ENCODE measurements around the gene B2M. TPM values are rescaled to one million over a fixed set of nuclear protein-coding genes. Genes with fewer than 3 reads are reported as not detected.
A peak's percentile ranks its signal among the peaks of the same experiment; 100 is the strongest.

The B2M gene
- total RNA-seq, 6 experiments from 2014 or later: 811 to 1,058 (median 898) TPM

DNA sequence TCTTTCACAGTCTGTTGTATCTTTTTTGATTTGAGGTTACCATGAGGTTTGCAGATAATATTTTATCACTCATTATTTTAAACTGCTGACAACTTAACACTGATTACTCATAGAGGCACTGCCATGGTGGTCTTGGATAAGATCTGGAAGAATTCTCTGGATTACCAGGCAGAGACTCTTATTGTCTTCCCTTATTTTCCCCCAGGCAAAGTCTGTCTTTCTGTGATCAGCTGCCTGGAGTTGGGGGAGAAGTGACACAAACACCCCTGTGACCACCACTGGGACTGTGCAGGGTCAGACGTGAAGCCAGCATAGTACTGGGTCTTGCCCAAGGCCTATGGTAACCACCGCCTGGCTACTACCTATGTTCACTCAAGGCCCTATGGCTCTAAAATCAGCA, 4.9 kb upstream of the B2M start:
- Mint-ChIP-seq H3K4me3 (no peak overlapping the region), H3K4me1 (ENCODE audit: low read depth) (peaks cover 8% of the 10 kb centered on the region), H3K27ac (no peak overlapping the region), H3K27me3 (ENCODE audit: insufficient read depth) (peaks cover 11% of the 10 kb centered on the region), H3K36me3 (ENCODE audit: low read depth) (no peaks in the 10 kb centered on the region; the same call in 1 of the 2 replicates), H3K9me3 (peaks cover 4% of the 10 kb centered on the region; the same call in 1 of the 2 replicates)
- TF ChIP-seq, protein P1, sequence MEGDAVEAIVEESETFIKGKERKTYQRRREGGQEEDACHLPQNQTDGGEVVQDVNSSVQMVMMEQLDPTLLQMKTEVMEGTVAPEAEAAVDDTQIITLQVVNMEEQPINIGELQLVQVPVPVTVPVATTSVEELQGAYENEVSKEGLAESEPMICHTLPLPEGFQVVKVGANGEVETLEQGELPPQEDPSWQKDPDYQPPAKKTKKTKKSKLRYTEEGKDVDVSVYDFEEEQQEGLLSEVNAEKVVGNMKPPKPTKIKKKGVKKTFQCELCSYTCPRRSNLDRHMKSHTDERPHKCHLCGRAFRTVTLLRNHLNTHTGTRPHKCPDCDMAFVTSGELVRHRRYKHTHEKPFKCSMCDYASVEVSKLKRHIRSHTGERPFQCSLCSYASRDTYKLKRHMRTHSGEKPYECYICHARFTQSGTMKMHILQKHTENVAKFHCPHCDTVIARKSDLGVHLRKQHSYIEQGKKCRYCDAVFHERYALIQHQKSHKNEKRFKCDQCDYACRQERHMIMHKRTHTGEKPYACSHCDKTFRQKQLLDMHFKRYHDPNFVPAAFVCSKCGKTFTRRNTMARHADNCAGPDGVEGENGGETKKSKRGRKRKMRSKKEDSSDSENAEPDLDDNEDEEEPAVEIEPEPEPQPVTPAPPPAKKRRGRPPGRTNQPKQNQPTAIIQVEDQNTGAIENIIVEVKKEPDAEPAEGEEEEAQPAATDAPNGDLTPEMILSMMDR (IDR thresholded peaks at IDR 0.05): no peak
- no peak for DNase-seq

DNA sequence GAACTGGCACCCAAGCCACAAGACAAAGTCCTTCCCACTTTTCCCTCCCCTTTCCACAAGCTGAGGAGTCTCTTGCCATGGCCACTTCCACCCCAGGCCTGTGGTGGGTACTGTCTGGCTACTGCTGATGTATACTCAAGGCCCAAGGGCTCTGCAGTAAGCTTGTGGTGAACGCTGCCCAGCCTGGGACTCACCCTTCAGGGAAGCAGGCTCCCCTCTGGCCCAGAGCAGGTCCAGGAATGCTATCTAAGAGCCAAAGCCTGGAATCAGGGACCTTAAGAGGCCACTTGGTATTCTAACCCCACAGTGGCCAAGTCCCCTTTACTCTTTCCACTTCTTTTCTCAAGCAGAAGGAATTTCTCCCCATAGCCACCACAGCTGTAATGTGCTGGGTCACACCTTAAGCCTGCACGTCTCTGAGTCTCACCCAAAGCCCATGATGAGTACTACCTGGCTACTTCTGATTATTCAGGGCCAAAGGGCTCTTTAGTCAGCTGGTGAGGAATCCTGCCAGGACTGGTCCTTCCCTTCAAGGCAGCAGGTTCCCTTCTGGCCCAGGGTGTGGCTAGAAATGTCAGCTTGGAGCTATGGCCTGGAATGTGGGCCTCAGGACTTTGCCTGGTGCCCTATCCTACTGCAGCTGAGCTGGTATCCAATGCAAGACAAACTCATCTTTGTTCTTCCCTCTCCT, 4.2 kb upstream of the B2M start:
- Mint-ChIP-seq H3K36me3 (ENCODE audit: low read depth) (peaks cover 2% of the 10 kb centered on the region), H3K27ac (no peak overlapping the region), H3K4me1 (ENCODE audit: low read depth) (peaks cover 8% of the 10 kb centered on the region), H3K9me3 (peaks cover 4% of the 10 kb centered on the region; the same call in 1 of the 2 replicates), H3K4me3 (no peak overlapping the region), H3K27me3 (ENCODE audit: insufficient read depth) (peaks cover 11% of the 10 kb centered on the region)
- DNase-seq: no peak
- TF ChIP-seq, protein P1 (IDR thresholded peaks at IDR 0.05): no peak

DNA sequence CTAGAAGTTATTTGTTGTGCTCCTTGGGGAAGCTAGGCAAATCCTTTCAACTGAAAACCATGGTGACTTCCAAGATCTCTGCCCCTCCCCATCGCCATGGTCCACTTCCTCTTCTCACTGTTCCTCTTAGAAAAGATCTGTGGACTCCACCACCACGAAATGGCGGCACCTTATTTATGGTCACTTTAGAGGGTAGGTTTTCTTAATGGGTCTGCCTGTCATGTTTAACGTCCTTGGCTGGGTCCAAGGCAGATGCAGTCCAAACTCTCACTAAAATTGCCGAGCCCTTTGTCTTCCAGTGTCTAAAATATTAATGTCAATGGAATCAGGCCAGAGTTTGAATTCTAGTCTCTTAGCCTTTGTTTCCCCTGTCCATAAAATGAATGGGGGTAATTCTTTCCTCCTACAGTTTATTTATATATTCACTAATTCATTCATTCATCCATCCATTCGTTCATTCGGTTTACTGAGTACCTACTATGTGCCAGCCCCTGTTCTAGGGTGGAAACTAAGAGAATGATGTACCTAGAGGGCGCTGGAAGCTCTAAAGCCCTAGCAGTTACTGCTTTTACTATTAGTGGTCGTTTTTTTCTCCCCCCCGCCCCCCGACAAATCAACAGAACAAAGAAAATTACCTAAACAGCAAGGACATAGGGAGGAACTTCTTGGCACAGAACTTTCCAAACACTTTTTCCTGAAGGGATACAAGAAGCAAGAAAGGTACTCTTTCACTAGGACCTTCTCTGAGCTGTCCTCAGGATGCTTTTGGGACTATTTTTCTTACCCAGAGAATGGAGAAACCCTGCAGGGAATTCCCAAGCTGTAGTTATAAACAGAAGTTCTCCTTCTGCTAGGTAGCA, 851 bp upstream of the B2M start:
- TF ChIP-seq, protein P1 (IDR thresholded peaks at IDR 0.05): peak; percentile 63
- H3K9me3 Mint-ChIP-seq: no peaks in the 10 kb centered on the region
- H3K36me3 Mint-ChIP-seq (ENCODE audit: low read depth): peaks cover 23% of the 10 kb centered on the region
- DNase-seq: no peak
- peak overlapping the region; percentile 97 for H3K27ac Mint-ChIP-seq
- peaks cover 37% of the 10 kb centered on the region for H3K4me1 Mint-ChIP-seq (ENCODE audit: low read depth)
- H3K4me3 Mint-ChIP-seq: peak overlapping the region; percentile 99
- H3K27me3 Mint-ChIP-seq (ENCODE audit: insufficient read depth): peaks cover 8% of the 10 kb centered on the region; the same call in 1 of the 2 replicates

DNA sequence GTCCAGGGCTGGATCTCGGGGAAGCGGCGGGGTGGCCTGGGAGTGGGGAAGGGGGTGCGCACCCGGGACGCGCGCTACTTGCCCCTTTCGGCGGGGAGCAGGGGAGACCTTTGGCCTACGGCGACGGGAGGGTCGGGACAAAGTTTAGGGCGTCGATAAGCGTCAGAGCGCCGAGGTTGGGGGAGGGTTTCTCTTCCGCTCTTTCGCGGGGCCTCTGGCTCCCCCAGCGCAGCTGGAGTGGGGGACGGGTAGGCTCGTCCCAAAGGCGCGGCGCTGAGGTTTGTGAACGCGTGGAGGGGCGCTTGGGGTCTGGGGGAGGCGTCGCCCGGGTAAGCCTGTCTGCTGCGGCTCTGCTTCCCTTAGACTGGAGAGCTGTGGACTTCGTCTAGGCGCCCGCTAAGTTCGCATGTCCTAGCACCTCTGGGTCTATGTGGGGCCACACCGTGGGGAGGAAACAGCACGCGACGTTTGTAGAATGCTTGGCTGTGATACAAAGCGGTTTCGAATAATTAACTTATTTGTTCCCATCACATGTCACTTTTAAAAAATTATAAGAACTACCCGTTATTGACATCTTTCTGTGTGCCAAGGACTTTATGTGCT, 527 bp downstream of the B2M start:
- H3K27me3 Mint-ChIP-seq (ENCODE audit: insufficient read depth): peaks cover 8% of the 10 kb centered on the region; the same call in 1 of the 2 replicates
- no peak for DNase-seq
- H3K27ac Mint-ChIP-seq: peak overlapping the region; percentile 97
- peaks cover 35% of the 10 kb centered on the region for H3K36me3 Mint-ChIP-seq (ENCODE audit: low read depth)
- TF ChIP-seq, protein P1 (IDR thresholded peaks at IDR 0.05): no peak
- H3K4me3 Mint-ChIP-seq: peak overlapping the region; percentile 99
- no peaks in the 10 kb centered on the region for H3K9me3 Mint-ChIP-seq
- H3K4me1 Mint-ChIP-seq (ENCODE audit: low read depth): peaks cover 39% of the 10 kb centered on the region

DNA sequence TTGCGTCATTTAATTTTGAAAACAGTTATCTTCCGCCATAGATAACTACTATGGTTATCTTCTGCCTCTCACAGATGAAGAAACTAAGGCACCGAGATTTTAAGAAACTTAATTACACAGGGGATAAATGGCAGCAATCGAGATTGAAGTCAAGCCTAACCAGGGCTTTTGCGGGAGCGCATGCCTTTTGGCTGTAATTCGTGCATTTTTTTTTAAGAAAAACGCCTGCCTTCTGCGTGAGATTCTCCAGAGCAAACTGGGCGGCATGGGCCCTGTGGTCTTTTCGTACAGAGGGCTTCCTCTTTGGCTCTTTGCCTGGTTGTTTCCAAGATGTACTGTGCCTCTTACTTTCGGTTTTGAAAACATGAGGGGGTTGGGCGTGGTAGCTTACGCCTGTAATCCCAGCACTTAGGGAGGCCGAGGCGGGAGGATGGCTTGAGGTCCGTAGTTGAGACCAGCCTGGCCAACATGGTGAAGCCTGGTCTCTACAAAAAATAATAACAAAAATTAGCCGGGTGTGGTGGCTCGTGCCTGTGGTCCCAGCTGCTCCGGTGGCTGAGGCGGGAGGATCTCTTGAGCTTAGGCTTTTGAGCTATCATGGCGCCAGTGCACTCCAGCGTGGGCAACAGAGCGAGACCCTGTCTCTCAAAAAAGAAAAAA, 1.2 kb downstream of the B2M start:
- Mint-ChIP-seq H3K36me3 (ENCODE audit: low read depth) (peaks cover 41% of the 10 kb centered on the region), H3K4me3 (peak overlapping the region; percentile 99), H3K4me1 (ENCODE audit: low read depth) (peaks cover 39% of the 10 kb centered on the region), H3K27me3 (ENCODE audit: insufficient read depth) (peaks cover 8% of the 10 kb centered on the region; the same call in 1 of the 2 replicates), H3K27ac (peak overlapping the region; percentile 97), H3K9me3 (no peaks in the 10 kb centered on the region)
- peak; percentile 58 for DNase-seq
- TF ChIP-seq, protein P1 (IDR thresholded peaks at IDR 0.05): no peak
